IPS DF 19.7 (cell line): ENCODE data around the gene STX3.
"Not testable (repeated sequence)": the region's sequence is repeated elsewhere in the genome, so short reads cannot be mapped to it uniquely, and the experiment has no call there.

Experiments
- DNase-seq: peaks from one replicate; pipeline ENCODE4 v3.0.0-alpha.2; 2013; ENCODE audit warnings: low read depth, low spot score

The STX3 gene

GRCh38 chr11:59758401-59759037, 3.3 kb downstream of the STX3 start:
- DNase-seq, result no peak

- DNase-seq, result no peak
Observed at GRCh38 chr11:59759900-59760299, 4.7 kb downstream of the STX3 start.

- no peak for DNase-seq
Observed at GRCh38 chr11:59760771-59761170, 5.6 kb downstream of the STX3 start.

- no peak for DNase-seq
Observed at GRCh38 chr11:59761993-59762392, 6.8 kb downstream of the STX3 start.

- DNase-seq, result no peak
Observed at GRCh38 chr11:59765068-59765735, 10.0 kb downstream of the STX3 start.

GRCh38 chr11:59766542-59767224, 11.5 kb downstream of the STX3 start:
- DNase-seq, result no peak

GRCh38 chr11:59767225-59767611, 12.0 kb downstream of the STX3 start:
- DNase-seq, result no peak

- no peak for DNase-seq
Observed at GRCh38 chr11:59769111-59769510, 13.9 kb downstream of the STX3 start.

- DNase-seq, result no peak
Observed at GRCh38 chr11:59769828-59770227, 14.7 kb downstream of the STX3 start.

- no peak for DNase-seq
Observed at GRCh38 chr11:59770319-59770718, 15.1 kb downstream of the STX3 start.

GRCh38 chr11:59770869-59771268, 15.7 kb downstream of the STX3 start:
- DNase-seq, result no peak

GRCh38 chr11:59771605-59772004, 16.4 kb downstream of the STX3 start:
- no peak for DNase-seq

- no peak for DNase-seq
Observed at GRCh38 chr11:59773083-59773440, 17.9 kb downstream of the STX3 start.

- no peak for DNase-seq
Observed at GRCh38 chr11:59776210-59777066, 21.3 kb downstream of the STX3 start.

- no peak for DNase-seq
Observed at GRCh38 chr11:59777104-59777503, 21.9 kb downstream of the STX3 start.

GRCh38 chr11:59778122-59778521, 22.9 kb downstream of the STX3 start:
- no peak for DNase-seq

- no peak for DNase-seq
Observed at GRCh38 chr11:59779487-59779886, 24.3 kb downstream of the STX3 start.

GRCh38 chr11:59782080-59782479, 26.9 kb downstream of the STX3 start:
- no peak for DNase-seq

- DNase-seq, result no peak
Observed at GRCh38 chr11:59783632-59784090, 28.5 kb downstream of the STX3 start.

- DNase-seq, result not testable (repeated sequence)
Observed at GRCh38 chr11:59784441-59784840, 29.3 kb downstream of the STX3 start.

- no peak for DNase-seq
Observed at GRCh38 chr11:59785818-59786217, 30.6 kb downstream of the STX3 start.

- no peak for DNase-seq
Observed at GRCh38 chr11:59787255-59787588, 32.0 kb downstream of the STX3 start.
